T47D (cell line): ENCODE results near the gene DEPDC7.
A peak's percentile ranks its signal among the peaks of the same experiment; 100 is the strongest.
"Not testable (repeated sequence)": the region's sequence is repeated elsewhere in the genome, so short reads cannot be mapped to it uniquely, and the experiment has no call there.

Experiments
- DNase-seq, 2 experiments: peaks; one replicate each; pipeline versions ENCODE4 v3.0.0 to v3.0.0-alpha.2; 2011 to 2012; ENCODE audit warnings: low read depth in 1 of 2, low spot score in 1 of 2
- JUND ChIP-seq: IDR thresholded peaks from 2 replicates; pipeline ENCODE4 v1.6.1; 2012; ENCODE audit warnings: low read depth
- in situ Hi-C: cut with HindIII; loops from 2 replicates; pipeline ENCODE4 v1.10.0; 2016; ENCODE audit warnings: low sequenced_read_pairs, low pct_unique_long_range_greater_than_20kb

Gene DEPDC7

DNA sequence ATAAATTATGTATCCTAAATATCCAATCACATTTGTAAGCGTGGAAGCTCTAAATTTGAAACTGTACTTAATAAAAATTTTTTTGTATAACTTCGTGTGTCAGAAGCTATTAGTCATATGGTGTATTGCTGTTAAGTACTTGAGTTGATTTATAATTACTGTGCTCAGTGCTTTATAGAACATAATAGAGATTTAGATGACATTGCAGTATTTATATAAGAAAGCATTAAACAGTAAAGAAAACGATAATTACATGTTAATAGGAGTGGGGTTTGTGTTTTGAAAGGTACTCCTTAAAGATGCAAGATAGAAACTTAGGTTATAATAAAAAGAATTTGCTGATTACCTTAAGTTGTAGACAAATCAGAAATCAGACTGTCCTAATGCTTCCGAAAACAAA lies 17.8 kb downstream of the DEPDC7 start:
- no peak for DNase-seq
- no peak for TF ChIP-seq JUND
- in situ Hi-C loops: no loop called here

DNA sequence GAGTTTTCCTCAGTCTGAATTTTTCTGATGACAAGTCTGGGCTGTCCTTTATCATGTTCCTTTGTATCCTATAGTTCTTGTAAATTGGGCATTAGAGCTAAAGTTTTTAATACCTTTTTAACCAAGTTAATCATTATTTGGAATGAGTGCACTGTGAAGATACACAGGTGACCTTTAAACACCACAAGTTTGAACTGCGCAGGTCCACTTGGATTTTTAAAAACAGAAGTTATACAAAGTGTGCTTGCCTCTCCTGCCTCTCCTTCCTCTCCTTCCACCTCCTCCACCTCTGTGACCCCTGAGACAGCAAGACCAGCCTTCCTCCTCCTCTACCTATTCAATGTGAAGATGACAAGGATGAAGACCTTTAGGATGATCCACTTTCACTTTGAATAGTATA lies 19.3 kb downstream of the DEPDC7 start:
- DNase-seq: no peak
- no peak for TF ChIP-seq JUND
- in situ Hi-C loops: no loop called here

DNA sequence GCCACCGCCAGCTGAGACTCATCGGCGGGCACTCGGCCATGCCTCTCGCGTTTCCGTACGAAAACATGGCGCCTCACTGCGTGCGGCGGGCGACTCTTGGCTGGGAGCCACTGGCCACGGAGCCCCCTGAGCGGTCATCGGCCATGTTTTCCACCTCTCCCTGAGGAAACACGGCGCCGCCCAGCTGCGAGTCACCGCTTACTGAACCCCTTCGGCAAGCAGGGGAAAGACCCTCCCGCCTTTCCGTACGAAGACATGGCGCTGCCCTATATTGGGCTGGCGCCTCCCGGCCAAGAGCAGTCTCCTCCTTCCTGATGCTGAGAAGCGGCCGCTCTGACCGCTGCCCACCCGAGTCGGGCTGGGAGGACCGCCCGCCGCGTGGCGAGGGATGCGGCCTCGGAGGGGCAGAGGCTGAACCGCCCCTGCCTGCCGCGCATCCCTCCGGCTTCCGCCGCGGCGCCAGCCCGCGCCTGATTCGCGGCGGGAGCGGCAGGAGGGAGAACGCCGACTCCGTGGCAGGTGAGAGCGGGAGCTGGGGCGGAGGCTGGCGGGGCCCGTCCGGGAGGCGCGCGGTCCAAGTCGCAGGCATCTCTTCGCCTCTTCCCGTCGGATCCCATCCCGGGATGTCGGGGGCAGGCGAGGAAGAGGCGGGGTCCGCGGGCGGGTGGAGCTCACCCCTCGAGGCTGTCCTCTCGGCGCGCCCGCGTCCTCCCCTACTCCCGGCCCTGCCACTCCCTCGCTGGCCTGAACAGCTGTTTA lies 23.8 kb downstream of the DEPDC7 start, which contains the start of gene TCP11L1:
Gene TCP11L1, plus strand, starts transcription at position 299 of the 759 bp plus-strand sequence. CDS start 4,202 bp downstream, outside the sequence.
- DNase-seq: peak in 1 of 2 experiments; percentile 73
- TF ChIP-seq JUND: no peak
- in situ Hi-C loops: no loop called here

DNA sequence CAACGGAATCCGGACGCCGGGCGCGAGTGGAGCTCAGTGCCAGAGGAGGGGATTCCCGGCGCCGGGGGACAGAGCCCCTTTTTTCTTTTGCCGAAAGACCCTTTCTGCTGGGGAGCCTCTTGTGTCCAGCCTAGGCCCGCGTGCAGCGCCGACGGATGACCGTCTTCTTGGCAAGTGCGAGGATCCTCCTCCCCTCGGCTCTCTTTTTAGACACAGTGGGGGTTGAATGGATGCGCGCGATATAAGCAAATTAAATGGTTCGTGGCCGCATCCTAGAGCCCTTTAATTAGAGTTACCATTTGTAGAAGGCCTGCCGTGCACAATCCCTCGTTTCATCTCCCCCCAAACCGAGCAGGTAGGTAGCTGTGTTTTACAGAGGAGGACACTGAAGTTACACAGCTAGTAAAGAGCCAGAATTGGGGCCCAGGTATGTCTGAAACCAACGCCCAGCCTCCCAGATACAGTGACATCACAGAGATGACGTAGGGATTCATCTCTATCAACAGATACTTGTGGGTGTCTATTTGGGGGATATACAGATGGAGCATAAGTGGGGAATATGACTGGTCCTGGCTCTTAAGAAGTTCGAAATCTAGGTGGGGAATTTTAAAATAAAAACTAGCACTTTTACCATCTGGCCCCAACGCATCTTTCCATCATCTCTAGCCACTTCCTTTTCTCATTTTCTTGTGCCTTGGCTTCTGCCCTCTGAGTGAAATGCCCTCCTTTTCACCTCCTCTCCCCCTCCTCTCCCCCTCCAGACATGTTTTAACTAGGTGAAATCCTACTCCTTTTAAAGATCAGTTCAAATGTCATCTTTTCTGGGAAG lies 24.6 kb downstream of the DEPDC7 start:
- TF ChIP-seq JUND: no peak
- in situ Hi-C loops: no loop called here
- DNase-seq: peak in 1 of 2 experiments; percentile 17

DNA sequence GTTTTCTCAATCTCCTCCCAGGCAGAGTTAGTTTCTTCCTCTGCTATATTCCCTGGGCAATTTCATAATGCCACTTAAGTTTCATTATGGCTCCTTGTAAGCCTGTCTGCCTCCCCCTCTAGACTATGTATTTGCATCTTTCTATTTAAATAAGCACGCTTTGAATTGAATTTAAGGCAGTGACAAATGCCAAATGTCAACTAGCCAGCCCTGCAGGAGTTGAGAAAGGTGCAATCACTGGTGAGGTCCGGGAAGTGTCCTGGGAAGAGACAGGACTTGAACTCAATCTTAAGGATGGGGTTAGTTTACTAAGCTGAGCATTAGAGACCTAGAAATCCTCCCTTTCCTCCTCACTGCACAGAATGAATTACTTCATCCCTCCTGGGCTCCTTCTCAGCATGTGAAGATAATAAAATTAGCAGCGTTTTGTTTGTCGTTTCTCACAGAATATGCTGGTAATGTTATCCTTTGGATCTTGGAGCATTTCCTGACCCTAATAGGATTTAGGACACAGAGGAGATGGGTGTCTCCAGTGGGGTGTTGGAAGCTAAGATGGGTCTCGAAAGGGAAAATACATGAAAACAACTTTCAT lies 25.3 kb downstream of the DEPDC7 start:
- in situ Hi-C loops: no loop called here

DNA sequence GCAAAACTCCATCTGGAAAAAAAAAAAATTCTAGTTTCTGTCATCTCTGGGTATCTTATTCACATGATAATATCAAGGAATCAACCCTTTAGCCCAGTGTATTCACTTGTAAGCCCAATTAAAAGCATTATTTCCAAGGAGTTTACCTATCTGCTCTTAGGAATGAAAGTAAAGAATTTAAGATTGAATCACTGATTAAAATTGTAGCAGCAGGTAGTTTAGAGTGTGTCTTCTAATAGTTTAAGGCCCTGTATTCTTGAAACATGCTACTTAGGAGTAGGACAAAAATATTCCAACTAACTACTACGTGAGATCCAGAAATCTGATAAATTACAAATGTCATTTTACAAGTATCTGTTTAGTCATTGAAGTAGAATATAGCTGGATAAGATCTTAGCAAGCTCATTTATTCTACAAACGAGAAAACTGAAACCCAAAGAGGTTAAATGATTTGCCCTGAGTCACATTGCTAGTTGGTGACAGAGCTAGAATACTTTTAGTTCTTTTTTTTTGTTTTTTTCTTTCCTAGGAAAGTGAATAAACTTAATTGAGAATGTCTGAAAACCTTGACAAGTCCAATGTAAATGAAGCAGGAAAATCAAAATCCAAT lies 27.6 kb downstream of the DEPDC7 start:
- no peak for DNase-seq
- peak; percentile 20; the same call in 1 of the 2 replicates for TF ChIP-seq JUND
- in situ Hi-C loops: no loop called here

More for the DNA sequence above, 25.3 kb downstream of the DEPDC7 start:
- DNase-seq: no peak
- no peak for TF ChIP-seq JUND

DNA sequence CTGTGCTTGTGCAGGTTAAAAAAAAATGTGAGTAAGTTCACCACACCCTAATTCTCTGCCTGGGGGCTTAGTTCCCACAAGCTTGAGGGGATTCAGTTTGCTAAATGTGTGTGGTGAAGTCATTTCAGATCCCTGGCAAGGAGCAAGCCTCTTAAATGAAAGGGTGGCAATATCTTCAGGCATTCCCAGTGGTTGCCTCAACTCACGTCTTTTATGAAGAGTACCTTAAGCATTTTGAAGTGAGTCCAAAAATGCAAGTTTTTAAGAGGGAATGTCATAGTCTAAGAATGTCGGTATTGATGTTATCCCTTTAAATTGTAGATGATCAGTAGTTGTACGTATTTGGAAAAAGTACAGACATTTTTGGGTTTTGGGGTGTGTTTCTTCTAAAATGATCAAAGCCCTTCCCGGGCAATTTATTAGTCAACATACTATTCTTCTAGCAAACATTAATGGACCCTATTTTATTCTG lies 28.6 kb downstream of the DEPDC7 start:
- in situ Hi-C loops: no loop called here
- no peak for DNase-seq
- TF ChIP-seq JUND: no peak

DNA sequence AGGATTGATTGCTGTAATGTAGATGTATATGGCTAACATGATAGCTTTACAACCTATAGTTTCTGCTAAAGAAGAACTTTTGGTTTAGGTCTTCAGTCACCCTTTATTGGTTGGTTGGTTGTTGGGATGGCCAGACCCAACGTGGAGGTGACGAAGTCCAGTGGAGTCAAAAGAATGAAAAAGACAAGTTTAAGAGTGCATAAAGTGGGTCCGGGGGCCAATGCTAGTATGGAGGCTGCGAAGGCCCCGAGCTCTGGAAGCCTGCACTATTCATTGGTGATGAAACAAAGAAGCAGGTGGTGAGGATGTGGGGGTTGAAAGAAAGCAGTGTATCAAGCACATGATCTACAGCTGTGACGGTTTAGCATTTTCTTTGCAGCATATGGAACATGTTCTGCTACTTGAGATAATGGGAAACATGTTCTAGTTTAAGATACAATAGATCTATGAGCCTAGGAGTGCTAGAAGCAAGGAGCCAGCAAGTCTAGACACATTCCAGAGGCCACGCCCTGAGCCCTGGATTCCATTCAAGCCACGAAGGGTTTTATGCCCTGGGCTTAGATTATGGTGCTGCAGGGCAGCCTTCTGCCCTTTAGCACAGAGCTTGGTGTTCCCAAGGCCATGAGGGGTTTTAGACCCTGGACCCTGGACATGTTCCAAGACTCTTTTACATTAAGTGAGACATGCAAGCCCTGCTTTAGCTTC lies 30.0 kb downstream of the DEPDC7 start:
- no peak for TF ChIP-seq JUND
- DNase-seq: peak in 1 of 2 experiments; percentile 18

DNA sequence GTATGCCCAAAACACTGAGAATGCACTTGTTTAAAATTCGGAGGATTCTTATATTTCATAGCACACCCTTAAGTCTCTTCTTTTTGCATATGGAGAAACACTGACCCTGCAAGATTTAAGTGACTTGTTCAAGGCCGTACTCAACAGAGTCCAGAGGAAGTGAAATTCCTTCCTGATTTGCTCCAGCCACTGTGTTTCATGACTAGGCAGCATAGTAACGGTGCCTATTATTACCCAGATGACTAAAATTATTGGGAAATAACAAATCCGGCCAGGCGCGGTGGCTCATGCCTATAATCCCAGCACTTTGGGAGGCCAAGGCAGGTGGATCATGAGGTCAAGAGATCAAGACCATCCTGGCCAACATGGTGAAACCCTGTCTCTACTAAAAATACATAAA lies 33.0 kb downstream of the DEPDC7 start:
- in situ Hi-C loops, DNase-seq: not testable (repeated sequence)

More for the DNA sequence above, 30.0 kb downstream of the DEPDC7 start:
- in situ Hi-C loops: no loop called here

DNA sequence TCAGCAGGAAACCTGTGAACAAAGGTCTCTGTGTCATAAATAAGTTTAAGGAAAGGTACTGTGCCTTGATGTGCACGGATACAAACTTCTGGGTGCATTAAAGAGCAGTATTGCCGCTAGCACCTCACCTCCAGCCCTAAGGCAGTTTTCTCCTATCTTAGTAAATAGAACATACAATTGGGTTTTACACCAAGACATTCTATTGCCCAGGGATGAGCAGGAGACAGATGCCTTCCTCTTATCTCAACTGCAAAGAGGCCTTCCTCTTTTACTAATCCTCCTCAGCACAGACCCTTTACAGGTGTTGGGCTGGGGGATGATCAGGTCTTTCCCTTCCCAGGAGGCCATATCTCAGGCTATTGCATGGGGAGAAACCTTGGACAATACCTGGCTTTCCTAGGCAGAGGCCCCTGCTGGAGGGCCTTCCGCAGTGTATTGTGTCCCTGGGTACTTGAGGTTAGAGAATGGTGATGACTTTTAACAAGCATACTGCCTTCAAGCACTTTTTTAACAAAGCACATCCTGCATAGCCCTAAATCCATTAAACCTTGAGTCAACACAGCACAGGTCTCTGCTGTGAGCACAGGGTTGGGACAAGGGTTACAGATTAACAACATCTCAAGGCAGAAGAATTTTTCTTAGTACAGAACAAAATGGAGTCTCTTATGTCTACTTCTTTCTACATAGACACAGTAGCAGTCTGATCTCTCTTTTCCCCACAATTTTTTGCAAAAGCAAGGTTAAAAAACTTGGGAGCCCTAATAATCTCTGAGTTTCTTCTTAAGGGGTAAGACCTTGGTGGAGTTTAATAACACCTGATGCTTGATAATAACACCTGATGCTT lies 34.1 kb downstream of the DEPDC7 start:
- DNase-seq, in situ Hi-C loops: not testable (repeated sequence)

DNA sequence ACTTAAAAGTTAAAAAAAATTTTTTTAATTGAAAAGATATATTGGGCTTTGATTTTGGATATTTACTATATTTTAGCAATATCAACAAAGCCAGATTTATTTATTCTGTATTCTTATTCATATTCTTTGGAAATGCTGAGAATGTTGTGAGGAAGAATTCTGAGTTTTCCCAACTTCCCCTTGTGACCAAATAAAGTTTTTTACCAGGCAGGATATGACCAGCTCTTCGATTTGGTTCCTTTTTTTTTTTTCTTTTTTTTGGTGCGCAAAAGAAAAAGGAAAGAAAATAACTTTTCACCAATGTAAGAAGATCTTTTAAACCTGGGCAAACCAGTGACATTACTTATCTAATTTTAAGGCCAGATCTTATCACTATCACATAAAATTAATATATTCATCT lies 36.6 kb downstream of the DEPDC7 start:
- DNase-seq: no peak
- TF ChIP-seq JUND: no peak
- in situ Hi-C loops: no loop called here
